Measurements from ENCODE around the gene PSMA7. TPM values are rescaled to one million over a fixed set of nuclear protein-coding genes. Genes with fewer than 3 reads are reported as not detected.

PSMA7 gene
- total and polyA plus RNA-seq, 2 donors from 2014 or later, result 190 to 315 TPM

GRCh38 chr20:62147528-62147927, 4.3 kb upstream of the PSMA7 start:
- Histone ChIP-seq H3K4me1 (ENCODE audit: control insufficient read depth in 2 of 3, insufficient read depth in 2 of 3, low read depth in 1 of 3, low read length in 3 of 3) (peaks cover 2 to 38% (median 18%) of the 10 kb centered on the region in 3 donors), H3K36me3 (ENCODE audit: control insufficient read depth in 2 of 3, insufficient read depth in 3 of 3, low read length in 3 of 3) (peaks cover 2 to 3% (median 2%) of the 10 kb centered on the region in 3 donors), H3K9me3 (ENCODE audit: control insufficient read depth in 2 of 3, insufficient read depth in 1 of 3, low read length in 3 of 3) (no peaks in the 10 kb centered on the region), H3K4me3 (ENCODE audit: low read length in 3 of 3) (no peak overlapping the region), H3K27ac (ENCODE audit: low read depth in 2 of 2, low read length in 2 of 2) (no peak overlapping the region), H3K9ac (ENCODE audit: low read length in 3 of 3) (no peak overlapping the region), H3K27me3 (ENCODE audit: control insufficient read depth, insufficient read depth, low read length) (no peaks in the 10 kb centered on the region)
- FAIRE-seq (no peak), DNase-seq (no peak)
- intact Hi-C loops (cut with DNase I), result no loop called here
- TF ChIP-seq CTCF (IDR thresholded peaks at IDR 0.05; ENCODE audit: borderline replicate concordance, extremely low read depth, insufficient read depth), result no peak

GRCh38 chr20:62147125-62147524, 3.9 kb upstream of the PSMA7 start:
- H3K4me3 ChIP-seq (ENCODE audit: low read length in 3 of 3), result no peak overlapping the region
- no peak for TF ChIP-seq CTCF (IDR thresholded peaks at IDR 0.05; ENCODE audit: borderline replicate concordance, extremely low read depth, insufficient read depth)
- FAIRE-seq (no peak), DNase-seq (no peak)
- H3K27me3 ChIP-seq (ENCODE audit: control insufficient read depth, insufficient read depth, low read length), result no peaks in the 10 kb centered on the region
- H3K9ac ChIP-seq (ENCODE audit: low read length in 3 of 3), result no peak overlapping the region
- peaks cover 2 to 38% (median 18%) of the 10 kb centered on the region in 3 donors for H3K4me1 ChIP-seq (ENCODE audit: control insufficient read depth in 2 of 3, insufficient read depth in 2 of 3, low read depth in 1 of 3, low read length in 3 of 3)
- no peak overlapping the region for H3K27ac ChIP-seq (ENCODE audit: low read depth in 2 of 2, low read length in 2 of 2)
- H3K9me3 ChIP-seq (ENCODE audit: control insufficient read depth in 2 of 3, insufficient read depth in 1 of 3, low read length in 3 of 3), result no peaks in the 10 kb centered on the region
- intact Hi-C loops (cut with DNase I), result no loop called here
- peaks cover 0 to 3% (median 2%) of the 10 kb centered on the region in 3 donors for H3K36me3 ChIP-seq (ENCODE audit: control insufficient read depth in 2 of 3, insufficient read depth in 3 of 3, low read length in 3 of 3)

- Histone ChIP-seq H3K9ac (ENCODE audit: low read length in 3 of 3) (no peak overlapping the region), H3K27me3 (ENCODE audit: control insufficient read depth, insufficient read depth, low read length) (no peaks in the 10 kb centered on the region), H3K27ac (ENCODE audit: low read depth in 2 of 2, low read length in 2 of 2) (no peak overlapping the region), H3K4me3 (ENCODE audit: low read length in 3 of 3) (no peak overlapping the region), H3K4me1 (ENCODE audit: control insufficient read depth in 2 of 3, insufficient read depth in 2 of 3, low read depth in 1 of 3, low read length in 3 of 3) (peaks cover 2 to 45% (median 26%) of the 10 kb centered on the region in 3 donors), H3K9me3 (ENCODE audit: control insufficient read depth in 2 of 3, insufficient read depth in 1 of 3, low read length in 3 of 3) (no peaks in the 10 kb centered on the region), H3K36me3 (ENCODE audit: control insufficient read depth in 2 of 3, insufficient read depth in 3 of 3, low read length in 3 of 3) (peaks cover 0 to 3% (median 2%) of the 10 kb centered on the region in 3 donors)
- no peak for DNase-seq
- intact Hi-C loops (cut with DNase I), result no loop called here
- FAIRE-seq, result no peak
- TF ChIP-seq CTCF (IDR thresholded peaks at IDR 0.05; ENCODE audit: borderline replicate concordance, extremely low read depth, insufficient read depth), result no peak
Measured at GRCh38 chr20:62146019-62146755, 3.0 kb upstream of the PSMA7 start.
